PFSK-1 (cell line): Measurements from ENCODE around the gene FAF1.

Experiments used
- POLR2AphosphoS5 ChIP-seq: IDR thresholded peaks from 2 replicates; pipeline ENCODE4 v1.6.1; 2012; ENCODE audit warnings: low read depth, mild to moderate bottlenecking, control low read depth, low read length, moderate library complexity
- TAF1 ChIP-seq: IDR thresholded peaks from 2 replicates; pipeline ENCODE4 v1.6.1; 2012; ENCODE audit warnings: low read length, control low read depth, borderline replicate concordance; ENCODE audit not compliant: insufficient read depth

- TF ChIP-seq POLR2AphosphoS5 (no peak), TAF1 (no peak)
Measured at GRCh38 chr1:50940291-50940690, 19.8 kb downstream of the FAF1 start.
